ENCODE results near the gene SSR1. TPM values are rescaled to one million over a fixed set of nuclear protein-coding genes. Genes with fewer than 3 reads are reported as not detected.

Gene SSR1
- total RNA-seq, 4 donors from 2014 or later = 34.2 to 61.4 (median 46.0) TPM

GRCh38 chr6:7238526-7238899 is 74.5 kb downstream of the SSR1 start:
- Histone ChIP-seq H3K27me3 (no peaks in the 10 kb centered on the region), H3K9me3 (no peaks in the 10 kb centered on the region), H3K36me3 (peaks cover 0 to 56% of the 10 kb centered on the region in 2 donors), H3K27ac (peak overlapping the region in 1 of 4 donors; percentile 45), H3K4me3 (no peak overlapping the region), H3K4me1 (peaks cover 0 to 36% (median 5%) of the 10 kb centered on the region in 3 donors)
- WGBS, 2 donors (ENCODE audit: low coverage in 1 of 2) = 89% methylated on average over 3 of the region's 5 CpGs; no CpG with 5 or more reads in 1 of the 2 donors
- no peak for ATAC-seq
- TF ChIP-seq POLR2A (IDR thresholded peaks at IDR 0.05) (no peak), EP300 (IDR thresholded peaks at IDR 0.05) (no peak), POLR2AphosphoS5 (IDR thresholded peaks at IDR 0.05) (no peak), CTCF (IDR thresholded peaks at IDR 0.05) (no peak)

- 87 to 89% methylated on average over 4 to 8 of the region's 8 CpGs for WGBS, 2 donors (ENCODE audit: low coverage in 1 of 2)
- H3K27ac ChIP-seq = no peak overlapping the region
- TF ChIP-seq POLR2A (IDR thresholded peaks at IDR 0.05) (no peak), CTCF (IDR thresholded peaks at IDR 0.05) (no peak), POLR2AphosphoS5 (IDR thresholded peaks at IDR 0.05) (no peak), EP300 (IDR thresholded peaks at IDR 0.05) (no peak)
- no peak overlapping the region for H3K4me3 ChIP-seq
- no peak for ATAC-seq
- H3K36me3 ChIP-seq = peaks cover 0 to 57% of the 10 kb centered on the region in 2 donors
- no peaks in the 10 kb centered on the region for H3K9me3 ChIP-seq
- H3K27me3 ChIP-seq = no peaks in the 10 kb centered on the region
- H3K4me1 ChIP-seq = peaks cover 0 to 29% (median 5%) of the 10 kb centered on the region in 3 donors
Observed at GRCh38 chr6:7237653-7238188, 75.3 kb downstream of the SSR1 start.

GRCh38 chr6:7236306-7237209 is 76.4 kb downstream of the SSR1 start:
- no peak for ATAC-seq
- 50 to 100% methylated on average over 2 to 8 of the region's 8 CpGs for WGBS, 2 donors (ENCODE audit: low coverage in 1 of 2)
- peak overlapping the region in 3 of 4 donors; percentile 4 to 43 (median 34) for H3K27ac ChIP-seq
- TF ChIP-seq POLR2A (IDR thresholded peaks at IDR 0.05) (no peak), EP300 (IDR thresholded peaks at IDR 0.05) (no peak), CTCF (IDR thresholded peaks at IDR 0.05) (no peak), POLR2AphosphoS5 (IDR thresholded peaks at IDR 0.05) (no peak)
- H3K9me3 ChIP-seq = no peaks in the 10 kb centered on the region
- no peak overlapping the region for H3K4me3 ChIP-seq
- peaks cover 0 to 62% of the 10 kb centered on the region in 2 donors for H3K36me3 ChIP-seq
- H3K4me1 ChIP-seq = peaks cover 0 to 37% (median 5%) of the 10 kb centered on the region in 3 donors
- H3K27me3 ChIP-seq = no peaks in the 10 kb centered on the region

GRCh38 chr6:7235712-7236305 is 77.2 kb downstream of the SSR1 start:
- peak overlapping the region in 3 of 4 donors; percentile 4 to 43 (median 34) for H3K27ac ChIP-seq
- H3K4me1 ChIP-seq = peaks cover 0 to 39% (median 5%) of the 10 kb centered on the region in 3 donors
- H3K4me3 ChIP-seq = no peak overlapping the region
- H3K27me3 ChIP-seq = no peaks in the 10 kb centered on the region
- no peaks in the 10 kb centered on the region for H3K9me3 ChIP-seq
- no peak for TF ChIP-seq POLR2A (IDR thresholded peaks at IDR 0.05)
- TF ChIP-seq CTCF (IDR thresholded peaks at IDR 0.05) = no peak
- no peak for TF ChIP-seq EP300 (IDR thresholded peaks at IDR 0.05)
- no peak for TF ChIP-seq POLR2AphosphoS5 (IDR thresholded peaks at IDR 0.05)
- ATAC-seq = no peak
- 47 to 67% methylated on average over 3 to 8 of the region's 9 CpGs for WGBS, 2 donors (ENCODE audit: low coverage in 1 of 2)
- H3K36me3 ChIP-seq = peaks cover 0 to 62% of the 10 kb centered on the region in 2 donors
